ENCODE measurements around the gene JMJD1C. TPM values are rescaled to one million over a fixed set of nuclear protein-coding genes. Genes with fewer than 3 reads are reported as not detected.

The JMJD1C gene
- total RNA-seq, 1 experiment from 2014 or later = 180 TPM

GRCh38 chr10:63464402-63465292, 1.1 kb downstream of the JMJD1C start:
- CTCF ChIA-PET = interaction anchor here (0.7 to 1.1 kb wide), 2 partner anchors 169 to 263 kb away, joined by 3 read pairs; no protein-coding TSS in a partner anchor
- DNase-seq (ENCODE audit: low spot score) = no peak
- POLR2A ChIA-PET = interaction anchor here (0.6 to 2.1 kb wide), 5 partner anchors 163 to 197 kb away, joined by 3 to 14 read pairs (median 5); no protein-coding TSS in a partner anchor
- Mint-ChIP-seq H3K27ac (peak overlapping the region; percentile 87), H3K36me3 (peaks cover 5% of the 10 kb centered on the region; the same call in 1 of the 2 replicates), H3K4me3 (peak overlapping the region; percentile 98), H3K9me3 (peaks cover 7% of the 10 kb centered on the region), H3K4me1 (peaks cover 34% of the 10 kb centered on the region), H3K27me3 (ENCODE audit: low read depth) (no peaks in the 10 kb centered on the region)
- TF ChIP-seq PRDM15 (CRISPR knock-in tag; IDR thresholded peaks at IDR 0.05) (peak; percentile 60), E2F4 (CRISPR knock-in tag; IDR thresholded peaks at IDR 0.05; ENCODE audit: borderline replicate concordance, low read depth) (no peak), ZNF423 (CRISPR knock-in tag; IDR thresholded peaks at IDR 0.05) (peak; percentile 86), HMGXB4 (CRISPR knock-in tag; IDR thresholded peaks at IDR 0.05) (0 out of 2 replicates have a peak, but pooled peaks have one; percentile 12), PREB (CRISPR knock-in tag; IDR thresholded peaks at IDR 0.05; ENCODE audit: borderline replicate concordance) (no peak)
- peak; percentile 11 for ATAC-seq

- Mint-ChIP-seq H3K36me3 (peaks cover 5% of the 10 kb centered on the region; the same call in 1 of the 2 replicates), H3K27ac (no peak overlapping the region), H3K27me3 (ENCODE audit: low read depth) (no peaks in the 10 kb centered on the region), H3K9me3 (peaks cover 7% of the 10 kb centered on the region), H3K4me1 (peaks cover 27% of the 10 kb centered on the region), H3K4me3 (no peak overlapping the region)
- TF ChIP-seq ZNF232 (CRISPR knock-in tag; IDR thresholded peaks at IDR 0.05) = no peak
- no peak for TF ChIP-seq ZNF425 (CRISPR knock-in tag; conservative IDR thresholded peaks at IDR 0.05)
- TF ChIP-seq USF1 (CRISPR knock-in tag; IDR thresholded peaks at IDR 0.05) = no peak
- ATAC-seq = no peak
- ChIA-PET POLR2A (interaction anchor here (0.6 kb wide), 1 partner anchor 176 kb away, joined by 3 read pairs; no protein-coding TSS in a partner anchor), CTCF (no interaction called here)
- DNase-seq (ENCODE audit: low spot score) = no peak
These were observed 3.3 kb downstream of the JMJD1C start for GRCh38 chr10:63462442-63462841.
